Esophagus muscularis mucosa (tissue), 4 donors: ENCODE results near the gene EXOC7. TPM values are rescaled to one million over a fixed set of nuclear protein-coding genes. Genes with fewer than 3 reads are reported as not detected.

Experiments used
- DNase-seq: peaks from one replicate; pipeline ENCODE4 v3.0.0-alpha.2; 2017; ENCODE audit errors: extremely low spot score
- H3K27ac ChIP-seq, 4 donors: fragments of 200-600 bp; sonication (generic); replicated peaks in 1 of 4; 1 replicate in 3 of 4; 2 replicates in 1 of 4; pipeline ENCODE4 v1.5.1; 2016 to 2019; ENCODE audit warnings: mild to moderate bottlenecking in 1 of 4
- H3K27me3 ChIP-seq, 4 donors: fragments of 200-600 bp; sonication (generic); one replicate each; pipeline versions ENCODE4 v1.5.1 to v1.6.0; 2016 to 2019
- H3K36me3 ChIP-seq, 4 donors: fragments of 200-600 bp; sonication (generic); one replicate each; pipeline ENCODE4 v1.5.1; 2016 to 2019
- H3K4me1 ChIP-seq, 4 donors: fragments of 200-600 bp; sonication (generic); one replicate each; pipeline ENCODE4 v1.5.1; 2016 to 2019
- H3K4me3 ChIP-seq, 4 donors: fragments of 200-600 bp; sonication (generic); 1 replicate in 2 of 4; 2 replicates in 2 of 4; pipeline ENCODE4 v1.5.1; 2016 to 2019; ENCODE audit warnings: mild to moderate bottlenecking in 4 of 4, moderate library complexity in 1 of 4
- H3K9me3 ChIP-seq, 4 donors: fragments of 200-600 bp; sonication (generic); 1 replicate in 3 of 4; 2 replicates in 1 of 4; pipeline ENCODE4 v1.5.1; 2016 to 2019
- CTCF ChIP-seq, 3 experiments: fragments of 200-600 bp in 2 of 3; fragments of 450-650 bp in 1 of 3; sonication (generic) in 2 of 3; IDR thresholded peaks; one replicate each; pipeline ENCODE4 v1.5.1; 2017 to 2019; ENCODE audit warnings: antibody characterized with exemption in 3 of 3, mild to moderate bottlenecking in 2 of 3, moderate library complexity in 1 of 3
- EP300 ChIP-seq: sonication (generic); formaldehyde crosslinking; IDR thresholded peaks from one replicate; pipeline ENCODE4 v1.6.1; 2017; ENCODE audit warnings: antibody characterized with exemption
- POLR2A ChIP-seq: fragments of 450-650 bp; IDR thresholded peaks from one replicate; pipeline ENCODE4 v1.6.1; 2017; ENCODE audit warnings: antibody characterized with exemption, moderate library complexity, mild to moderate bottlenecking, low read depth
- POLR2AphosphoS5 ChIP-seq, 2 donors: sonication (generic); formaldehyde crosslinking; IDR thresholded peaks; one replicate each; pipeline ENCODE4 v1.6.1; 2017; ENCODE audit warnings: antibody characterized with exemption in 2 of 2
- WGBS: methylation state at CpG from one replicate; pipeline ENCODE4 v1.1.5; 2018; 5-methylcytosine and 5-hydroxymethylcytosine counted together
- intact Hi-C: fragments of 100-400 bp; cut with DNase I; formaldehyde crosslinking; loops from one replicate; pipeline ENCODE4 v1.15.1; 2023
- total RNA-seq, 4 donors: library from RNA; depleted of rRNA; stranded (reverse); fragments of >200 nt; gene quantifications; one replicate each; pipeline versions ENCODE4 v1.1.0 to v1.2.1, GENCODE V29; 2016

The EXOC7 gene
- total RNA-seq, 4 donors from 2014 or later: 65.2 to 94.4 (median 77.1) TPM

- DNase-seq: no peak
- TF ChIP-seq POLR2AphosphoS5 (IDR thresholded peaks at IDR 0.05): no peak
- TF ChIP-seq EP300: no peak
- TF ChIP-seq CTCF (IDR thresholded peaks at IDR 0.05): no peak
- TF ChIP-seq POLR2A: no peak
- peaks cover 25 to 51% (median 41%) of the 10 kb centered on the region in 4 donors for H3K4me1 ChIP-seq
- intact Hi-C loops: no loop called here
- no peaks in the 10 kb centered on the region for H3K9me3 ChIP-seq
- no peak overlapping the region for H3K4me3 ChIP-seq
- H3K27me3 ChIP-seq: peaks cover 0 to 78% (median 53%) of the 10 kb centered on the region in 4 donors
- no peaks in the 10 kb centered on the region for H3K36me3 ChIP-seq
- WGBS: 41% methylated on average over 20 of the region's 23 CpGs
- no peak overlapping the region for H3K27ac ChIP-seq
Observed at GRCh38 chr17:76138234-76138895, 34.8 kb upstream of the EXOC7 start.

- no peaks in the 10 kb centered on the region for H3K36me3 ChIP-seq
- no peak for DNase-seq
- H3K4me1 ChIP-seq: peaks cover 27 to 51% (median 41%) of the 10 kb centered on the region in 4 donors
- 65% methylated on average over 15 of the region's 54 CpGs for WGBS
- no peak overlapping the region for H3K4me3 ChIP-seq
- TF ChIP-seq CTCF (IDR thresholded peaks at IDR 0.05): no peak
- no peak for TF ChIP-seq POLR2A
- no peak for TF ChIP-seq POLR2AphosphoS5 (IDR thresholded peaks at IDR 0.05)
- no peak for TF ChIP-seq EP300
- H3K27me3 ChIP-seq: peaks cover 0 to 85% (median 59%) of the 10 kb centered on the region in 4 donors
- no peaks in the 10 kb centered on the region for H3K9me3 ChIP-seq
- H3K27ac ChIP-seq: no peak overlapping the region
- intact Hi-C loops: no loop called here
Observed at GRCh38 chr17:76137351-76138233, 34.0 kb upstream of the EXOC7 start.

GRCh38 chr17:76137001-76137350 is 33.4 kb upstream of the EXOC7 start:
- H3K36me3 ChIP-seq: no peaks in the 10 kb centered on the region
- H3K27me3 ChIP-seq: peaks cover 0 to 92% (median 65%) of the 10 kb centered on the region in 4 donors
- 87% methylated on average over 5 of the region's 7 CpGs for WGBS
- no peak for DNase-seq
- no peaks in the 10 kb centered on the region for H3K9me3 ChIP-seq
- no peak overlapping the region for H3K27ac ChIP-seq
- TF ChIP-seq POLR2AphosphoS5 (IDR thresholded peaks at IDR 0.05) (no peak), CTCF (IDR thresholded peaks at IDR 0.05) (no peak), POLR2A (no peak), EP300 (no peak)
- intact Hi-C loops: no loop called here
- peaks cover 27 to 49% (median 41%) of the 10 kb centered on the region in 4 donors for H3K4me1 ChIP-seq
- H3K4me3 ChIP-seq: no peak overlapping the region

- intact Hi-C loops: no loop called here
- Histone ChIP-seq H3K4me3 (no peak overlapping the region), H3K27ac (no peak overlapping the region), H3K36me3 (no peaks in the 10 kb centered on the region), H3K27me3 (peaks cover 0 to 97% (median 67%) of the 10 kb centered on the region in 4 donors), H3K9me3 (no peaks in the 10 kb centered on the region), H3K4me1 (peaks cover 22 to 44% (median 35%) of the 10 kb centered on the region in 4 donors)
- 82% methylated on average over 16 of the region's 16 CpGs for WGBS
- TF ChIP-seq EP300: no peak
- no peak for TF ChIP-seq POLR2A
- no peak for TF ChIP-seq CTCF (IDR thresholded peaks at IDR 0.05)
- TF ChIP-seq POLR2AphosphoS5 (IDR thresholded peaks at IDR 0.05): no peak
- no peak for DNase-seq
Observed at GRCh38 chr17:76136276-76137000, 32.9 kb upstream of the EXOC7 start.
